Endothelial cell (in vitro differentiated cells): ENCODE results near the gene RRH. TPM values are rescaled to one million over a fixed set of nuclear protein-coding genes. Genes with fewer than 3 reads are reported as not detected.
A peak's percentile ranks its signal among the peaks of the same experiment; 100 is the strongest.

Source experiments
- DNase-seq: peaks from one replicate; pipeline ENCODE4 v3.0.0; 2021; ENCODE audit warnings: low spot score
- H3K27ac Mint-ChIP-seq: one replicate; pipeline ENCODE4 v1.8.0; 2021; ENCODE audit warnings: mixed read lengths, inconsistent platforms; ENCODE audit not compliant: unreplicated experiment
- H3K27me3 Mint-ChIP-seq: one replicate; pipeline ENCODE4 v1.8.0; 2021; ENCODE audit warnings: mild to moderate bottlenecking, moderate library complexity, mixed read lengths, inconsistent platforms; ENCODE audit not compliant: unreplicated experiment
- H3K36me3 Mint-ChIP-seq: one replicate; pipeline ENCODE4 v1.8.0; 2021; ENCODE audit warnings: mild to moderate bottlenecking, low read depth, mixed read lengths, inconsistent platforms; ENCODE audit not compliant: unreplicated experiment
- H3K4me1 Mint-ChIP-seq: one replicate; pipeline ENCODE4 v1.8.0; 2021; ENCODE audit warnings: mild to moderate bottlenecking, mixed read lengths, inconsistent platforms; ENCODE audit not compliant: unreplicated experiment
- H3K4me3 Mint-ChIP-seq: one replicate; pipeline ENCODE4 v1.8.0; 2021; ENCODE audit warnings: mild to moderate bottlenecking, mixed read lengths, inconsistent platforms; ENCODE audit not compliant: unreplicated experiment
- H3K9me3 Mint-ChIP-seq: one replicate; pipeline ENCODE4 v1.8.0; 2021; ENCODE audit warnings: mixed read lengths, inconsistent platforms; ENCODE audit not compliant: unreplicated experiment
- total RNA-seq: library from RNA; stranded (reverse); fragmentation: NEBNext Ultra II Directional; extraction: Animal tissue kit (Norgen Biotek cat#: 25700); gene quantifications from one replicate; pipeline ENCODE4 v1.2.1, GENCODE V29; 2021; ENCODE audit not compliant: unreplicated experiment
- TF ChIP-seq, protein P1 (sequence below): fragments of 200-600 bp; sonication (generic); IDR thresholded peaks from one replicate; pipeline ENCODE4 v1.5.0; 2021; ENCODE audit warnings: antibody characterized with exemption; ENCODE audit not compliant: unreplicated experiment

RRH gene
- total RNA-seq, 1 donor from 2014 or later, result not detected

DNA sequence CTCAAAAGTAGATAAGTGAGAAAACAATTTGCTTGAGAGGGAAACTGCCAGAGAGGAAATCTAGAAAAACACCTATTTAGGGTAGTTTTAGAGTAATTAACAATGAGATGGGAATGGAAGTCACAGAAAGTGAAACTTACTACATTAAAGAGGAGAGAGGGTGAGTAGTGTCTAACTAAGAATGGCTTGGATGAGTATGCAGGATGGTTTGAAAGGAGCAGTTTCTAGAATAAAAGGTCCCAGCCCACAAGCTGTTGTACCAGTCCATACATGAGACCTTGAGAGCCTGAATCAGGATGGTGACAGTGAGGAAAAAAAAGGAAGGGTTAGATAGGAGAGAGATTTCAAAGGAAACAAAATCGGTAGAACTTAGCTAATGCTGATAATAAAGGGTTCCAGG lies 10.9 kb upstream of the RRH start:
- DNase-seq, result no peak
- H3K4me1 Mint-ChIP-seq, result peaks cover 45% of the 10 kb centered on the region
- peaks cover 14% of the 10 kb centered on the region for H3K36me3 Mint-ChIP-seq
- TF ChIP-seq, protein P1, sequence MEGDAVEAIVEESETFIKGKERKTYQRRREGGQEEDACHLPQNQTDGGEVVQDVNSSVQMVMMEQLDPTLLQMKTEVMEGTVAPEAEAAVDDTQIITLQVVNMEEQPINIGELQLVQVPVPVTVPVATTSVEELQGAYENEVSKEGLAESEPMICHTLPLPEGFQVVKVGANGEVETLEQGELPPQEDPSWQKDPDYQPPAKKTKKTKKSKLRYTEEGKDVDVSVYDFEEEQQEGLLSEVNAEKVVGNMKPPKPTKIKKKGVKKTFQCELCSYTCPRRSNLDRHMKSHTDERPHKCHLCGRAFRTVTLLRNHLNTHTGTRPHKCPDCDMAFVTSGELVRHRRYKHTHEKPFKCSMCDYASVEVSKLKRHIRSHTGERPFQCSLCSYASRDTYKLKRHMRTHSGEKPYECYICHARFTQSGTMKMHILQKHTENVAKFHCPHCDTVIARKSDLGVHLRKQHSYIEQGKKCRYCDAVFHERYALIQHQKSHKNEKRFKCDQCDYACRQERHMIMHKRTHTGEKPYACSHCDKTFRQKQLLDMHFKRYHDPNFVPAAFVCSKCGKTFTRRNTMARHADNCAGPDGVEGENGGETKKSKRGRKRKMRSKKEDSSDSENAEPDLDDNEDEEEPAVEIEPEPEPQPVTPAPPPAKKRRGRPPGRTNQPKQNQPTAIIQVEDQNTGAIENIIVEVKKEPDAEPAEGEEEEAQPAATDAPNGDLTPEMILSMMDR, result no peak
- no peaks in the 10 kb centered on the region for H3K9me3 Mint-ChIP-seq
- peak overlapping the region; percentile 57 for H3K27ac Mint-ChIP-seq
- peak overlapping the region; percentile 99 for H3K4me3 Mint-ChIP-seq
- H3K27me3 Mint-ChIP-seq, result peaks cover 3% of the 10 kb centered on the region

DNA sequence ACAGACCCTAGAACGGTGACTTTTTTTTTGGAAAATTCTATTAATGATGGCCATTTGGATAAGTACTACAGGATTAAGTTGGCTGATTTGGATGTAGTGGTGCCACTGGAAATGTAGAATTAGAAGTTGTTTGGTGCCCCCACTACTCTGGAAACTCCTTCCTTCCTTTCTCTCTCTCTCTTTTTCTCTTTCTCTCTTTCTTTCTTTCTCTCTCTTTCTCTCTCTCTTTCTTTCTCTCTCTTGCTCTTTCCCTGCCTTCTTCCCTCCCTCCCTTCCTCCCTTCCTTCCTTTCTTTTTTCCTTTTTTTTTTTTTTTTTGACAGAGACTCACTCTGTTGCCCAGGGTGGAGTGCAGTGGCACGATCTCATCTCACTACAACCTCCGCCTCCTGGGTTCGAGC lies 9.5 kb upstream of the RRH start:
- DNase-seq, result no peak
- Mint-ChIP-seq H3K27ac (no peak overlapping the region), H3K4me1 (peaks cover 45% of the 10 kb centered on the region), H3K36me3 (peaks cover 23% of the 10 kb centered on the region), H3K4me3 (no peak overlapping the region), H3K27me3 (peaks cover 6% of the 10 kb centered on the region), H3K9me3 (no peaks in the 10 kb centered on the region)
- TF ChIP-seq, protein P1, result no peak

DNA sequence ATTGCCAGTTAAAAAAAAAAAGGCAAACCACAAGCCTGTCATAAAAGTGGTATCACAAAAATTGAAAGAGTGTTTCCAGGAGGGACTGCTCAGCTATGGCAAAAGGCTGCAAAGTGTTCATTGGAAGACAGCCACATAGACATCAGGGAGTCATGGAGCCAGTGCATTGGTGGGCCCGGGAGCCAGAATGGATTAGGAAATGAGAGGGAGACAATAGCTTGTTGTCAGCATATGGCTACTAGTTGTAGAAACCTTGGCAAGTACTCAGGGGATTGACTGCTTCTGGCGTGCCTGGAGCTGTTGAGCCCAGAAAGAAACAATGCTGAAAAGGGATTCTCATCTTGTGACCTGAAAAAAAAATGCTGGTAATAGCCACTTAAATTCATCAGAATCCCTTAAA lies 7.2 kb upstream of the RRH start:
- H3K36me3 Mint-ChIP-seq, result peaks cover 30% of the 10 kb centered on the region
- TF ChIP-seq, protein P1, result no peak
- no peak for DNase-seq
- H3K27me3 Mint-ChIP-seq, result peaks cover 4% of the 10 kb centered on the region
- H3K27ac Mint-ChIP-seq, result no peak overlapping the region
- H3K4me1 Mint-ChIP-seq, result peaks cover 41% of the 10 kb centered on the region
- H3K9me3 Mint-ChIP-seq, result no peaks in the 10 kb centered on the region
- no peak overlapping the region for H3K4me3 Mint-ChIP-seq

DNA sequence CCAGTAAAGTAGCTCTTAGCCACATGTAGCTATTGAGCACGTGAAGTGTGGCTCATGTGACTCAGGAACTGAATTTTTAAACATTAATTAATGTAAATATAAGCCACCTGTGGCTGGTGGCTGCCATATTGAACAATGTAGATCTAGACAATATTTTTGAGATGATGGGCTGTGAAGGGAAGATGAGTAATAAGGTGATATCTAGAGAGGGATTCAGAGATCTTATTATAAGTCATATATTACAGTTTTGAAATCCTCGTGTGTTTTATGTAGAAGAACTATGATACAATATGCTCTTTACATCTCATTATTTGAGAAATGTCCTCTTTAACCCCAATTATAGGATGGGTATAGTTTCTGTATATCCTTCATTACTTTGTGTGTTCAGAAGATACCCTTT lies 6.6 kb upstream of the RRH start:
- Mint-ChIP-seq H3K4me3 (no peak overlapping the region), H3K36me3 (peaks cover 30% of the 10 kb centered on the region), H3K27me3 (peaks cover 4% of the 10 kb centered on the region), H3K9me3 (no peaks in the 10 kb centered on the region), H3K4me1 (peaks cover 36% of the 10 kb centered on the region), H3K27ac (no peak overlapping the region)
- DNase-seq, result no peak
- TF ChIP-seq, protein P1, result no peak

DNA sequence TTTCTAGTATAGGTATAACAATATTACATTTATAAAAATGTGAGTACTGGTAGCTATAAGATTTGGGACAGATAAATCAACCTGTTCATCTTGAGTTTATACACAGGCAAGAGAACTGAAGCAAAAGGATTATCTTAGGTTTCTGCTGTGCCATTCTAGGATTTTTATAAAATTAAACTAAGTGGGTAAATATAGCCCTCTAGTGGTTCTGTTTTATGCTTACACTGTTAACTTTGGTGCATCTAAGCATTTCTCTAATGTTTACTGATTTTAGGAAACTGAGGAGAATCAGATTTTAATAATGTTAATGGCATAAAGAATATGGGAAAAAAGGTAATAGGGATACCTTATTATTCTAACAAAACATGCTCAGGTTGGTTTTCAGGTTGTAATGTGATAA lies 1.1 kb upstream of the RRH start:
- peaks cover 14% of the 10 kb centered on the region for H3K4me1 Mint-ChIP-seq
- peak overlapping the region; percentile 50 for H3K27ac Mint-ChIP-seq
- TF ChIP-seq, protein P1, result peak; percentile 69
- H3K4me3 Mint-ChIP-seq, result no peak overlapping the region
- H3K27me3 Mint-ChIP-seq, result peaks cover 2% of the 10 kb centered on the region
- no peak for DNase-seq
- H3K9me3 Mint-ChIP-seq, result no peaks in the 10 kb centered on the region
- H3K36me3 Mint-ChIP-seq, result peaks cover 16% of the 10 kb centered on the region
